CD14-positive monocyte (primary cell): ENCODE measurements around the gene TIMM21. TPM values are rescaled to one million over a fixed set of nuclear protein-coding genes. Genes with fewer than 3 reads are reported as not detected.

ENCODE experiments used
- DNase-seq, 3 donors: peaks; one replicate each; pipeline ENCODE4 v3.0.0-alpha.2; 2011 to 2022
- H2AFZ ChIP-seq: 2 replicates; pipeline ENCODE4 v1.6.0; 2012; ENCODE audit warnings: mild to moderate bottlenecking, low read depth, low read length, inconsistent platforms; ENCODE audit not compliant: insufficient read depth, poor library complexity, severe bottlenecking
- H3K27ac ChIP-seq, 2 donors: 1 replicate in 1 of 2; 2 replicates in 1 of 2; pipeline ENCODE4 v1.5.1; 2012 to 2013; ENCODE audit warnings: low read length in 2 of 2, control low read depth in 1 of 2, inconsistent platforms in 1 of 2, low read depth in 1 of 2, mild to moderate bottlenecking in 1 of 2
- H3K27me3 ChIP-seq, 2 donors: one replicate each; pipeline versions ENCODE4 v1.6.0 to v1.6.1; 2011 to 2013; ENCODE audit warnings: low read length in 2 of 2; ENCODE audit not compliant: control insufficient read depth in 2 of 2, insufficient read depth in 2 of 2
- H3K36me3 ChIP-seq, 2 donors: replicated peaks in 1 of 2; 1 replicate in 1 of 2; 2 replicates in 1 of 2; pipeline versions ENCODE4 v1.5.1 to v1.6.1; 2012 to 2013; ENCODE audit warnings: low read length in 2 of 2, control low read depth in 1 of 2, inconsistent platforms in 1 of 2, mild to moderate bottlenecking in 1 of 2; ENCODE audit not compliant: insufficient read depth in 2 of 2, control insufficient read depth in 1 of 2
- H3K4me1 ChIP-seq, 2 donors: 1 replicate in 1 of 2; 2 replicates in 1 of 2; pipeline versions ENCODE4 v1.5.1 to v1.6.1; 2012 to 2013; ENCODE audit warnings: low read length in 2 of 2, control low read depth in 1 of 2, inconsistent platforms in 1 of 2, mild to moderate bottlenecking in 1 of 2, moderate library complexity in 1 of 2; ENCODE audit not compliant: insufficient read depth in 2 of 2, control insufficient read depth in 1 of 2
- H3K4me2 ChIP-seq: replicated peaks from 2 replicates; pipeline ENCODE3; 2012; ENCODE audit warnings: low read length, moderate library complexity, mild to moderate bottlenecking; ENCODE audit not compliant: poor library complexity, severe bottlenecking; ENCODE audit errors: extremely low read depth
- H3K4me3 ChIP-seq, 3 experiments: fragments of 200-600 bp in 1 of 3; sonication (generic) in 1 of 3; replicated peaks in 1 of 3; 1 replicate in 2 of 3; 2 replicates in 1 of 3; pipeline ENCODE4 v1.5.1; 2011 to 2013; ENCODE audit warnings: low read length in 3 of 3, mild to moderate bottlenecking in 3 of 3, control low read depth in 2 of 3, low read depth in 2 of 3, inconsistent platforms in 1 of 3, moderate library complexity in 1 of 3
- H3K79me2 ChIP-seq: 2 replicates; pipeline ENCODE4 v1.6.0; 2012; ENCODE audit warnings: mild to moderate bottlenecking, control low read depth, inconsistent platforms, low read length, moderate library complexity; ENCODE audit not compliant: insufficient read depth
- H3K9ac ChIP-seq: 2 replicates; pipeline ENCODE4 v1.6.0; 2017; ENCODE audit warnings: low read length, mild to moderate bottlenecking; ENCODE audit not compliant: insufficient read depth, poor library complexity, severe bottlenecking
- H3K9me3 ChIP-seq, 2 donors: replicated peaks in 1 of 2; 1 replicate in 1 of 2; 2 replicates in 1 of 2; pipeline versions ENCODE4 v1.5.1 to v1.6.1; 2012 to 2013; ENCODE audit warnings: low read length in 2 of 2, control low read depth in 1 of 2; ENCODE audit not compliant: control insufficient read depth in 1 of 2, insufficient read depth in 1 of 2
- H4K20me1 ChIP-seq: 2 replicates; pipeline ENCODE4 v1.6.0; 2012; ENCODE audit warnings: mild to moderate bottlenecking, low read length, control low read depth, moderate library complexity; ENCODE audit not compliant: insufficient read depth
- H3K27ac Mint-ChIP-seq, 7 donors: one replicate each; pipeline ENCODE4 v1.8.0; 2020; ENCODE audit warnings: mild to moderate bottlenecking in 7 of 7, mixed read lengths in 7 of 7, moderate library complexity in 6 of 7, inconsistent platforms in 2 of 7
- H3K27me3 Mint-ChIP-seq, 3 donors: one replicate each; pipeline ENCODE4 v1.8.0; 2021 to 2022; ENCODE audit warnings: low read depth in 3 of 3, mild to moderate bottlenecking in 3 of 3, mixed read lengths in 3 of 3, moderate library complexity in 3 of 3, inconsistent platforms in 1 of 3
- H3K36me3 Mint-ChIP-seq, 2 donors: one replicate each; pipeline ENCODE4 v1.8.0; 2020; ENCODE audit warnings: mixed read lengths in 2 of 2, inconsistent platforms in 1 of 2, mild to moderate bottlenecking in 1 of 2
- H3K4me1 Mint-ChIP-seq: one replicate; pipeline ENCODE4 v1.8.0; 2020; ENCODE audit warnings: mild to moderate bottlenecking, mixed read lengths
- H3K4me3 Mint-ChIP-seq, 2 donors: one replicate each; pipeline ENCODE4 v1.8.0; 2020; ENCODE audit warnings: mild to moderate bottlenecking in 2 of 2, mixed read lengths in 2 of 2, moderate library complexity in 1 of 2
- H3K9me3 Mint-ChIP-seq, 7 donors: one replicate each; pipeline ENCODE4 v1.8.0; 2020 to 2022; ENCODE audit warnings: mixed read lengths in 7 of 7, mild to moderate bottlenecking in 6 of 7, moderate library complexity in 6 of 7, inconsistent platforms in 2 of 7
- CTCF ChIP-seq: fragments of 200-600 bp; IDR thresholded peaks from one replicate; pipeline ENCODE4 v1.8.0; 2022; ENCODE audit warnings: antibody characterized with exemption, mild to moderate bottlenecking
- WGBS: methylation state at CpG from one replicate; pipeline ENCODE4 v1.1.5; 2013; ENCODE audit warnings: missing lambda C conversion rate; ENCODE audit not compliant: insufficient coverage; 5-methylcytosine and 5-hydroxymethylcytosine counted together
- intact Hi-C, 2 donors: fragments of 100-400 bp; cut with micrococcal nuclease; formaldehyde crosslinking; loops; one replicate each; pipeline versions ENCODE4 v1.15.0 to v1.15.1; 2023
- polyA plus RNA-seq, 3 donors: library from polyadenylated mRNA; depleted of rRNA in 1 of 3; unstranded in 2 of 3; stranded (reverse) in 1 of 3; fragments of 300-500 nt in 2 of 3; fragments of >200 nt in 1 of 3; fragmentation: Illumina TruSeq in 2 of 3; gene quantifications; 1 replicate in 2 of 3; 2 replicates in 1 of 3; pipeline ENCODE4 v1.2.3, GENCODE V29; 2012 to 2021

The TIMM21 gene
- polyA plus RNA-seq, 3 donors, result 11.0 to 15.6 (median 14.7) TPM

- no peak for DNase-seq
- intact Hi-C loops, result no loop called here
- Mint-ChIP-seq H3K4me1 (no peaks in the 10 kb centered on the region), H3K27me3 (peaks cover 8 to 9% (median 8%) of the 10 kb centered on the region in 3 donors), H3K9me3 (peaks cover 0 to 3% (median 0%) of the 10 kb centered on the region in 7 donors), H3K27ac (no peak overlapping the region), H3K36me3 (no peaks in the 10 kb centered on the region), H3K4me3 (peak overlapping the region in 1 of 2 donors; percentile 26)
- Histone ChIP-seq H3K27ac (no peak overlapping the region), H3K9ac (no peak overlapping the region), H3K27me3 (peaks cover 0 to 8% of the 10 kb centered on the region in 2 donors), H3K36me3 (no peaks in the 10 kb centered on the region), H2AFZ (no peak overlapping the region), H3K79me2 (no peaks in the 10 kb centered on the region), H3K9me3 (no peaks in the 10 kb centered on the region), H3K4me3 (no peak overlapping the region), H4K20me1 (no peaks in the 10 kb centered on the region), H3K4me2 (no peak overlapping the region), H3K4me1 (no peaks in the 10 kb centered on the region)
- no peak for TF ChIP-seq CTCF
- 95% methylated on average over 3 of the region's 3 CpGs for WGBS
Measured at GRCh38 chr18:74184875-74185274, 36.6 kb downstream of the TIMM21 start.

- DNase-seq, result no peak
Measured at GRCh38 chr18:74185860-74186259, 37.5 kb downstream of the TIMM21 start.

More at GRCh38 chr18:74185860-74186259, 37.5 kb downstream of the TIMM21 start:
- Mint-ChIP-seq H3K9me3 (peaks cover 0 to 3% (median 0%) of the 10 kb centered on the region in 7 donors), H3K27ac (no peak overlapping the region), H3K4me1 (no peaks in the 10 kb centered on the region), H3K27me3 (peaks cover 8% of the 10 kb centered on the region in 3 donors), H3K36me3 (no peaks in the 10 kb centered on the region), H3K4me3 (no peak overlapping the region)
- Histone ChIP-seq H3K9ac (no peak overlapping the region), H3K4me2 (no peak overlapping the region), H4K20me1 (no peaks in the 10 kb centered on the region), H3K27me3 (peaks cover 0 to 8% of the 10 kb centered on the region in 2 donors), H3K27ac (no peak overlapping the region), H3K79me2 (no peaks in the 10 kb centered on the region), H3K9me3 (no peaks in the 10 kb centered on the region), H3K4me3 (no peak overlapping the region), H2AFZ (no peak overlapping the region), H3K36me3 (no peaks in the 10 kb centered on the region), H3K4me1 (no peaks in the 10 kb centered on the region)
- intact Hi-C loops, result no loop called here
- TF ChIP-seq CTCF, result no peak
- WGBS, result 100% methylated on average over 1 of the region's 2 CpGs
